GM19025 (cell line): ENCODE data around the gene PDSS2.
"Not testable (repeated sequence)": the region's sequence is repeated elsewhere in the genome, so short reads cannot be mapped to it uniquely, and the experiment has no call there.

ENCODE experiments used
- ATAC-seq: cut with Tn5 transposase; IDR thresholded peaks from one replicate; pipeline ENCODE4 v1.9.1; 2021; ENCODE audit warnings: mild to moderate bottlenecking, low read depth, moderate library complexity; ENCODE audit not compliant: unreplicated experiment

Gene PDSS2

GRCh38 chr6:107192830-107193229 lies 266.5 kb downstream of the PDSS2 start:
- ATAC-seq: no peak

GRCh38 chr6:107187630-107188029 lies 271.7 kb downstream of the PDSS2 start:
- no peak for ATAC-seq

DNA sequence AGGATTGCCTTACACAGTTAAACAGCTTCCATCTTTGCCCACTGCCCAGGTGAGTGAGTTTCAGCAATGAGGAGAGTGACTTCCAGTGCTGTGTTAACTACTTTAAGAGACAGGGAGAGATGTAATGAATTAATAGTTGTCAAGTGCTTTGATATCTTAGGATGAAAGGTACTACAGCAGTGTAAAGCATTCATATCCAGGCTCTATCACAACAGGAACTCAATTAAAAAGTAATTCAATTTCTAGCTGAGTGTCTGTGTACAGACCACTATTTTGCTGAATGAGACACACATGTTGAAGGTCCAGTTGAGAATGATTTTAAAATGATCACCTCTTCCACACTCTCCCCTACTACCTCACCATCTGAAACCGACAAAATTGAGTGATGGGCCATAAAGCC lies 273.3 kb downstream of the PDSS2 start:
- no peak for ATAC-seq

DNA sequence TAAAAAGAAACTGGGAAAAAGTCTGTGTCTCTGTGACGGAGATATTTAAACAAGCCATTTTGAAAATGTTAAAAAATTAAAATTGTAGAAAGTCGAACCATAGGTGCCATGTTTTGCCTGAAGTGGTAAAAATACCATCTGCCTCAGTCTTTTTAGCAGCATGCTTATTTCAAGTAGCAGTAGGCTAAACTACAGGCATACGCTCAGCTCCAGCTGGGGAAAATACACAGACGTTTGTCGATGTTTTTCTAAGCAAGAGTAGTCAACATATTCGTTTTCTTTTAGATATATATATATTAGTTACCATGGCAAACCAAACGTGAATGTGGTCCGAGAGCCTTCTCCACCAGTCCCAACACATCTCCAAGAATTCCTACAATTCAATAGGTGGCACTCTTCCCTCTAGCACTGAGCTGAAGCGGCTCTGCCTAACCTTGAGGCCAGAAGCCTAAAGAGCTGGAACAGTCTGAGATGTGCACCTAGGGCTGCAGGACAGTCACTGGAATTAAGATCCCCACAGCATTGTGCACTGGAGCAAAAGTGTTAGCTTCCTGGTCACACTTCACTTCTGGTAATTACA lies 273.9 kb downstream of the PDSS2 start:
- no peak for ATAC-seq

DNA sequence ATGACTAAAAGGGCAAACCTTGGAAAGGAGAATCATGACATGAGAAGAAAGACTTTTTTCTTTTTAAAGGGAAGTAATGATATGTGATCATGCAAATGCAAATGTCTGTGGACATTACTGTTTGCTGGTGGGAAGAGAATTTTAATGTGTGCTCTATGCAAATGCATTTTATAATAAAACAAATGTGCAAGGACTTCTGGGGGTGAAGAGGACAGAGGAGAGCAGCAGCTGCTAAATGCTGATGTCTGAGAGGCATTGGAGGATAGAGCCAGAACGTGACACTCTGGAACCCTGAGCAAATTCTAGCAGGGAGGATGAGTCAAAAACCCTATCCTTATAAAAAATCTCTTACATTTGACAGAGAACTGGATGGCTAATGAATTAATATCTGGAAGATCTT lies 274.9 kb downstream of the PDSS2 start:
- no peak for ATAC-seq

DNA sequence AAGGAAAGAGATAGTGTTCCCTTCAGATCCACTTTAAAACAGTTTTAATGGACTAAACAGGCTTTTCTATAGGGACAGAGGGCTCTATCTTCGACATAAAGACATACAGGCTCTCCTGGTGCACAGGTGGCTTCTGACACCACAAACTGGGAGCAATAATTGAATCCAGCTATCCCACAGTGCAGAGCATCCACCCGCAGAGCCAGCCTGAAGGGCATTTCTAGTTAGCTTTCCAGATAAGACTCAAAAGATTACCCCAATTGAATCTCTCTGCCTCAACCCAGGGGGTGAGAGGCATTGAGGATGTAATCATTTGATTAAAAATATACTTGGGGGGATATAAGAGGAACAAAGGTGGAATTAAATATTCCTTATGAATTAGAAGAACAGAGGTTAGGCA lies 279.3 kb downstream of the PDSS2 start:
- ATAC-seq: no peak

DNA sequence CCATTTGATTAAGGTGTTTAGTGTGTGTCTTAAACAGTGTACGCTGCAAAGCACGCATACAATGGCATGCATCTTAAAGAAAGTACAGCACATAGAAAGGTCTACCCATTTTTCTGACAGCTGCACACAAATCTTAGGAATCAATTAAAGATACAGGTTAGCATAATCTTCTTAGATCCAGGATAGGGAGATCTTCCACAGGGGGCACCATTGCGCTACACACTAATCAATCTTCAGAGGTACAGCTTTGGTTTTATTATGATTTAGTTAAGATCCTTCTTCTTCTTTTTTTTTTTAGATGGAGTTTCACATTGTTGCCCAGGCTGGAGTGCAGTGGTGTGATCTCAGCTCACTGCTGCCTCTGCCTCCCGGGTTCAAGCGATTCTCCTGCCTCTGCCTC lies 280.4 kb downstream of the PDSS2 start:
- no peak for ATAC-seq

DNA sequence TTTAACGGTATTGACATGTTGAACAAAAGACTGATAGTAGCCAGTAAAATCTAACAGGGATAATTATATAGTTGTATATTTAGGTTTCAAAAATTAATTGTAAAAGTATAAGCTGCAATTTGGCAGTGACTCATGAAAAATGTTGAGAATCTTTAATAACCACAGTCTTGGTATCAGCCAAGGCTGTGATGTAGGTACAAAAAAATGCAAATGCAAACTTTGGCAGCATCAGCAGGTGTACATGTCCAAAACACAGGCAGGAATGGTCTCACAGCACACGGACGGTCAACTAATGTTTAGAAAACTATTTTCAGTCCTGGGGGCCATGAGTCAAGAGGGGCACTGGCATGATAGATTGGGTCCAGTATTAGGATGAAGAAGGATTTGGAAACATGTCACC lies 285.6 kb downstream of the PDSS2 start:
- no peak for ATAC-seq

DNA sequence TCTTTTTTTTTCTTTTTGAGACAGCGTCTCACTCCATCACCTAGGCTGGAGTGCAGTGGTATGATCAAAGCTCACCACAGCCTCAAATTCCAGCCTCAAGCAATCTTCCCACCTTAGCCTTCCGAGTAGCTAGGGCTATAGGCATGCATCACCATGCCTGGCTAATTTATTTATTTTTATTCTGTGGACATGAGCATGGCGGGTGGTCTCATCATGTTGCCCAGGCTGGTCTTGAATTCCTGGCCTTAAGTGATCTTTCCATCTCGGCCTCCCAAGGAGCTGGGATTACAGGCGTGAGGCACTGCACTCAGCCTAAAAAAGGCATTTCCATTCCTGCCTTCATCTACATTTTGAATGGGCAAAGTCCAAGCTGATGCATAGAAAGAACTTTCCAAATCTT lies 287.9 kb downstream of the PDSS2 start:
- no peak for ATAC-seq

DNA sequence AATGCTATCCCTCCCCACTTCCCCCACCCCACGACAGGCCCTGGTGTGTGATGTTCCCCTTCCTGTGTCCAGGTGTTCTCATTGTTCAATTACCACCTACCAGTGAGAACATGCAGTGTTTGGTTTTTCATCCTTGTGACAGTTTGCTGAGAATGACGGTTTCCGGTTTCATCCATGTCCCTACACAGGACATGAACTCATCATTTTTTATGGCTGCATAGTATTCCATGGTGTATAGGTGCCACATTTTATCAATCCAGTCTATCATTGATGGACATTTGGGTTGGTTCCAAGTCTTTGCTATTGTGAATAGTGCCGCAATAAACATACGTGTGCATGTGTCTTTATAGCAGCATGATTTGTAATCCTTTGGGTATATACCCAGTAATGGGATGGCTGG lies 295.1 kb downstream of the PDSS2 start:
- not testable (repeated sequence) for ATAC-seq

- ATAC-seq: no peak
Observed at GRCh38 chr6:107161521-107161920, 297.8 kb downstream of the PDSS2 start.

DNA sequence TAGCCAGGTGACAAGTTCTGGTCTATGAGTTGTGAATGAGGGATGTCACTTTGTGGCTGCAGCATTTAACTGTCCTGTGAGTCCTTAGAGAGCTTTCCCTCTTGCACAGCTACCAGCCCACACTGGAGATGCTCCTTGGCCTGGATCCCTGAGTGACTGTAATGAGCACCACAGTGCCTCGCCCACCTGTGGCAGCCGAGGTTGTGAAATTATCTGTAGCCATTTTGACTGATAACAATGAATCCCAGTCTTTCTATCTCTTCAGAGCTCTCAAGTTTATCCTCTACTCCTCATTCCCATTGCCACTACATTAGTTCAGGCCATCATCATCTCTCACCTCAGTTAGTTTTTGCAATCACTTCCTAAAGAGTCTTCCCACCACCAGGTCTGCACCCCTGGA lies 302.7 kb downstream of the PDSS2 start:
- no peak for ATAC-seq

DNA sequence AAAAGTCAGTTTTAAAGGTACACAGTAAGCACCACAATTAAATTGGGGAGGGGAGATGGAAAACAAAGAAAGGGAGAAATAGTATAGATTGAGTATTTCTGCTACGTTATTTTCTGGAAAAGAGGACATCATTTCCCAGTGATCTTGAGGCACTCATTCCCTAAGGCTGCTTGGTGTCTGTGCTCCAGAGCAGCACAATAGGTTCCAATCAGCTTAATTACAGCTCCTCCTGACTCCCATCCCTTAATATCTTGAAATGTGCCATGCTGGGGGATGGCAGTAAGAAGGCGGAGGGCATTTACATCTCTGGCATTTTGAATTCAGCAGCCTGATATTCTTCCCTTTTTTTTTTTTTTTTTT lies 304.6 kb downstream of the PDSS2 start:
- ATAC-seq: no peak

GRCh38 chr6:107154131-107154800 lies 305.1 kb downstream of the PDSS2 start:
- no peak for ATAC-seq

- no peak for ATAC-seq
Observed at GRCh38 chr6:107152638-107153430, 306.5 kb downstream of the PDSS2 start.

DNA sequence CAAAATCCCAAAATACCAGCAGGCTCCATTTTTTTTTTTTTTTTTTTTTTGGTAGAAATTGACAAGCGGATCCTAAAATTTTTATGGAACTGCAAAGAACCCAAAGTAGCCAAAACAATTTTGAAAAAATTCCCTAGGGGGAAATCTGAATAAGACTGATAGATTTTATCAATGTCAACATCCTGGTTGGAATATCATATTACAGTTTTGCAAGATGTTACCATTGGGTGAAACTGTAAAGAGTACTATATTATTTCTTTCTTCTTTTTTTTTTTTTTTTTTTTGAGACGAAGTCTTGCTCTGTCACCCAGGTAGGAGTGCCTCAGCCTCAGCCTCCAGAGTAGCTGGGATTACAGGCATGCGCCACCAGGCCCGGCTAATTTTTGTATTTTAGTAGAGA lies 314.7 kb downstream of the PDSS2 start:
- no peak for ATAC-seq

- ATAC-seq: no peak
Observed at GRCh38 chr6:107144014-107144413, 315.4 kb downstream of the PDSS2 start.

- ATAC-seq: no peak
Observed at GRCh38 chr6:107140581-107140980, 318.8 kb downstream of the PDSS2 start.

DNA sequence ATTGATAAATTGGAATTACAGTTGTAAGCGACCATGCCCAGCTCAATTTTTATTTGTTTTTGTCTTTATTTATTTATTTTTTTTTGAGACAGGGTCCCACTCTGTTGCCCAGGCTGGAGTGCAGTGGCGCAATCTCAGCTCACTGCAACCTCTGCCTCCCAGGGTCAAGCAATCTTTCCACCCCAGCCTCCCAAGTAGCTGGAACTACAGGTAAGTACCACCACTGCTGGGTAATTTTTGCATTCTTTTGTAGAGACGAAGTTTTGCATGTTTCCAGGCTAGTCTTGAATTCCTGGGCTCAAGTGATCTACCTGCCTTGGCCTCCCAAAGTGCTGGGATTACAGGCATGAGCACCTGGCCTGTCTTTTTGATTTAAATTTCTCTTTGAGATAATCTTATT lies 323.0 kb downstream of the PDSS2 start:
- ATAC-seq: not testable (repeated sequence)

- not testable (repeated sequence) for ATAC-seq
Observed at GRCh38 chr6:107135048-107135680, 324.2 kb downstream of the PDSS2 start.

DNA sequence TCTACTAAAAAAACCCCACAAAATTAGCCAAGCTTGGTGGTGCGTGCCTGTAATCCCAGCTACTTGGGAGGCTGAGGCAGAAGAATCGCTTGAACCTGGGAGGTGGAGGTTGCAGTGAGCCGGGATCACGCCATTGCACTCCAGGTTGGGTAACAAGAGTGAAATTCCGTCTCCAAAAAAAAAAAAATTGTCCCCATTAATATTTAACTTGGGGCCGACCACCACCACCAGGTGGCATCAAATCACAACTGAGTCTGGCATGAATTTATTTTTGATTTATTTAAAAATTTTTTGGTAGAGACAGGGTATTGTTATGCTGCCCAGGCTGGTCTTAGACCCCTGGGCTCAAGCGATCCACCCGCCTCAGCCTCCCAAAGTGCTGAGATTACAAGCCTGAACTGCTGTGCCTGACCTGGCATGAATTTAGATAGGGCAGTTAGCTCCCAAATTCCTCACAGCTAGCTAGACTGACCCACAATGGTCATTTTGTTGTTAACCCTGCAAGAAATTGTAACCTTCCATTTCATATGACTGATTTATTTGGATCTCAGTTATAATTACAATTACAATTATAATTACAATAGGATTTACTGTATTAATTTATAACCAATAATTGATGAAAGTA lies 326.9 kb downstream of the PDSS2 start:
- ATAC-seq: no peak
